ENCODE data around the gene LUZP4. TPM values are rescaled to one million over a fixed set of nuclear protein-coding genes. Genes with fewer than 3 reads are reported as not detected.

The LUZP4 gene
- total RNA-seq, 2 donors from 2014 or later, result 10.1 TPM; not detected in 1

GRCh38 chrX:115330498-115331168 lies 41.1 kb downstream of the LUZP4 start:
- H3K4me3 ChIP-seq, result no peak overlapping the region
- 7% methylated on average over 18 of the region's 18 CpGs for WGBS
- peak; percentile 5 for DNase-seq (ENCODE audit: low spot score)
- intact Hi-C loops (cut with DNase I), result loop anchor here (2.0 to 5.0 kb wide), 2 partner anchors 232 to 312 kb away; partner anchors contain the start of gene PLS3
- no peaks in the 10 kb centered on the region for H3K9me3 ChIP-seq
- TF ChIP-seq CTCF (IDR thresholded peaks at IDR 0.05), result peak; percentile 56 to 67 (median 62)
- no peak for TF ChIP-seq POLR2A (IDR thresholded peaks at IDR 0.05)
- no peak for TF ChIP-seq POLR2AphosphoS5 (IDR thresholded peaks at IDR 0.05)
- H3K36me3 ChIP-seq, result no peaks in the 10 kb centered on the region
- no peaks in the 10 kb centered on the region for H3K27me3 ChIP-seq (replicated peaks; ENCODE audit: insufficient read depth)
- H3K27ac ChIP-seq, result no peak overlapping the region
- no peaks in the 10 kb centered on the region for H3K4me1 ChIP-seq (replicated peaks)

DNA sequence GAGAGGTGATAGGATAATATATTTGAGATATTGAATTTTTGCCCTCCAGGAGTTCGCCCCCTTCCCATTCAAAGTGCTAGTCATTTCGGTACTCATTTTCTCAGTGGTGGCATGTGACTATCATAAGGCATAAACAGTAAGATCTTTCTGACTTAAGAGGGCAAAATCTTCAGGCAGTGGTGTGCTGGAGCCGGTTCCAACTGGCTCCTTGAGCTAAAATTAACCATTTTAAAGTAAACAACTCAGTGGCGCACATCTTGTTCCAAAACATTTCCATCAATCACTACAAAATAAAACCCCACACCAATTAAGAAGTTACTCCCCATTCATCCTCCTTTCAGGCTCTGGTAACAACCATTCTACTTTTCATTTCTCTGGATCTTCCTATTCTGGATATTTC lies 43.3 kb downstream of the LUZP4 start:
- no peaks in the 10 kb centered on the region for H3K36me3 ChIP-seq
- 57% methylated on average over 4 of the region's 4 CpGs for WGBS
- TF ChIP-seq POLR2A (IDR thresholded peaks at IDR 0.05), result no peak
- TF ChIP-seq CTCF (IDR thresholded peaks at IDR 0.05), result no peak
- no peak for TF ChIP-seq POLR2AphosphoS5 (IDR thresholded peaks at IDR 0.05)
- H3K27ac ChIP-seq, result no peak overlapping the region
- H3K4me3 ChIP-seq, result no peak overlapping the region
- no peaks in the 10 kb centered on the region for H3K4me1 ChIP-seq (replicated peaks)
- H3K9me3 ChIP-seq, result no peaks in the 10 kb centered on the region
- intact Hi-C loops (cut with DNase I), result loop anchor here (5.0 kb wide), 1 partner anchor 229 kb away; the partner anchor contains the start of gene PLS3
- no peaks in the 10 kb centered on the region for H3K27me3 ChIP-seq (replicated peaks; ENCODE audit: insufficient read depth)
- DNase-seq (ENCODE audit: low spot score), result no peak

DNA sequence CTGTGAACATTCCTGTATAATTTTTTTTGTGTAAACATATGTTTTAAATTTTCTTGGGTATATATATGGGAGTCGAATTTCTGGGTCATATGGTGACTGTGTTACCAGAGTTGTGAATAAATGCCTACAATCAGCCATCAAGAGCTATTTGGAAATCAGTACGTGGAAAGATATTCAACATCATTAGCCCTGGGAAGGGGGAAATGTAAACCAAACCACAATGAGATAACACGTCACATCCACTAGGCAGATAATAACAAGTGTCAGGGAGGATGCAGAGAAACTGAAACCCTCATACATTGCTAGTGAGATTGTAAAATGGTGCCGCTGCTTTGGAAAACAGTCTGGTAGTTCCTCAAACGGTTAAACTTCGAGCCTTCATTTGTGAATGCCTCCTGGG lies 43.9 kb downstream of the LUZP4 start:
- no peak for TF ChIP-seq POLR2A (IDR thresholded peaks at IDR 0.05)
- TF ChIP-seq POLR2AphosphoS5 (IDR thresholded peaks at IDR 0.05), result no peak
- TF ChIP-seq CTCF (IDR thresholded peaks at IDR 0.05), result no peak
- no peak overlapping the region for H3K4me3 ChIP-seq
- H3K9me3 ChIP-seq, result no peaks in the 10 kb centered on the region
- no peak for DNase-seq (ENCODE audit: low spot score)
- intact Hi-C loops (cut with DNase I), result loop anchor here (5.0 kb wide), 1 partner anchor 229 kb away; the partner anchor contains the start of gene PLS3
- 83% methylated on average over 6 of the region's 6 CpGs for WGBS
- no peaks in the 10 kb centered on the region for H3K4me1 ChIP-seq (replicated peaks)
- no peak overlapping the region for H3K27ac ChIP-seq
- no peaks in the 10 kb centered on the region for H3K36me3 ChIP-seq
- no peaks in the 10 kb centered on the region for H3K27me3 ChIP-seq (replicated peaks; ENCODE audit: insufficient read depth)

GRCh38 chrX:115337491-115338144 lies 48.1 kb downstream of the LUZP4 start:
- no peak for DNase-seq (ENCODE audit: low spot score)
- H3K36me3 ChIP-seq, result no peaks in the 10 kb centered on the region
- WGBS, result 54% methylated on average over 5 of the region's 5 CpGs
- no peak overlapping the region for H3K4me3 ChIP-seq
- H3K27me3 ChIP-seq (replicated peaks; ENCODE audit: insufficient read depth), result no peaks in the 10 kb centered on the region
- no peaks in the 10 kb centered on the region for H3K9me3 ChIP-seq
- intact Hi-C loops (cut with DNase I), result no loop called here
- no peaks in the 10 kb centered on the region for H3K4me1 ChIP-seq (replicated peaks)
- TF ChIP-seq POLR2AphosphoS5 (IDR thresholded peaks at IDR 0.05), result no peak
- no peak for TF ChIP-seq POLR2A (IDR thresholded peaks at IDR 0.05)
- no peak for TF ChIP-seq CTCF (IDR thresholded peaks at IDR 0.05)
- H3K27ac ChIP-seq, result no peak overlapping the region

All from prostate gland (tissue), 2 donors.